Activated CD4-positive, alpha-beta T cell treated with anti-CD3 and anti-CD28 coated beads for 36 hours (primary cell): ENCODE measurements around the gene IL10RB. TPM values are rescaled to one million over a fixed set of nuclear protein-coding genes. Genes with fewer than 3 reads are reported as not detected.

Experiments used
- ATAC-seq: fragments of 200-7000 bp; cut with Tn5 transposase; one replicate; pipeline ENCODE4 v1.10.0; 2021; ENCODE audit warnings: mild to moderate bottlenecking, moderate library complexity
- CTCF ChIA-PET: fragments of 350-600 bp; sonication (Branson Sonifier 250); formaldehyde crosslinking; loops from one replicate; lab custom pipeline; 2021; ENCODE audit warnings: antibody characterized with exemption; lab: Charles Lee
- POLR2A ChIA-PET: fragments of 350-600 bp; sonication (Branson Sonifier 250); formaldehyde crosslinking; loops from one replicate; lab custom pipeline; 2021; ENCODE audit warnings: antibody characterized with exemption, inconsistent platforms; lab: Charles Lee
- DNase-seq: peaks from one replicate; pipeline ENCODE4 v3.0.0-alpha.2; 2020
- H3K27ac Mint-ChIP-seq: one replicate; pipeline ENCODE4 v1.8.0; 2021; ENCODE audit warnings: mixed read lengths
- H3K27me3 Mint-ChIP-seq: one replicate; pipeline ENCODE4 v1.8.0; 2021; ENCODE audit warnings: mixed read lengths
- H3K36me3 Mint-ChIP-seq: one replicate; pipeline ENCODE4 v1.8.0; 2021; ENCODE audit warnings: low read depth, mixed read lengths
- H3K4me1 Mint-ChIP-seq: one replicate; pipeline ENCODE4 v1.8.0; 2021; ENCODE audit warnings: mixed read lengths
- H3K4me3 Mint-ChIP-seq: one replicate; pipeline ENCODE4 v1.8.0; 2021; ENCODE audit warnings: mild to moderate bottlenecking, moderate library complexity, mixed read lengths
- H3K9me3 Mint-ChIP-seq: one replicate; pipeline ENCODE4 v1.8.0; 2021; ENCODE audit warnings: low read depth, mixed read lengths
- intact Hi-C, 2 experiments: fragments of 100-400 bp; cut with DNase I in 1 of 2; cut with micrococcal nuclease in 1 of 2; formaldehyde crosslinking; loops; one replicate each; pipeline versions ENCODE4 v1.14.2 to v1.15.1; 2022 to 2024; cut with DNase I, micrococcal nuclease
- total RNA-seq, 2 experiments: library from RNA; stranded (reverse); gene quantifications; one replicate each; pipeline ENCODE4 v1.2.3, GENCODE V29; 2021

Gene IL10RB
- total RNA-seq, 2 experiments from 2014 or later, result 22.8 to 25.0 TPM

DNA sequence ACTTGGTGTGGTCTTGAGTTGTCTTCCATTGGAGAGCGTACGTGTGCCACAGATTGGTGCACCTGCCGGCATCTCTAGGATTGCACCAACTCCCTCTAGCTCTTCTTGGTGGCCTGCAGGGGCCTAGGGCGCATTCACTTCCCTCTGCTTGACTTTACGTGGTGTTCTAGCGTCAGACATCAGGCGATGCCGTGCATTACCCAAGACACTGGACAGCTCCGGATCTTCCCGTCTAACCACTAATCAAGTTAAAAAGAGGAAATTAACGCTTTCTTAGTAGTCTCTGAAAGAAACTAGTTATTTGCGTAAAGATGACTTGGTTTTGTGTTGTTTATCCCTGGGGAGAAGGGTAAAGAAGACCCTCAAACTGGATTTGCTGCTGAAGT is 510 bp upstream of the IL10RB start:
- ATAC-seq (peak; percentile 34), DNase-seq (peak; percentile 53)
- intact Hi-C loops, result loop anchor here (1.0 to 5.0 kb wide), 7 partner anchors 9 to 97 kb away; partner anchors contain the start of gene IFNAR1 (in 2 of the 2)
- peak overlapping the region; percentile 76 for H3K27ac Mint-ChIP-seq
- ChIA-PET POLR2A (interaction anchor here (0.7 to 1.2 kb wide), 4 partner anchors 22 to 179 kb away, joined by 3 to 4 read pairs (median 4); partner anchors contain the start of gene IFNAR1), CTCF (interaction anchor here (0.6 to 2.1 kb wide), 4 partner anchors 14 to 66 kb away, joined by 3 to 6 read pairs (median 4); partner anchors contain the start of gene IFNAR1)
- no peaks in the 10 kb centered on the region for H3K27me3 Mint-ChIP-seq
- no peaks in the 10 kb centered on the region for H3K9me3 Mint-ChIP-seq
- peaks cover 40% of the 10 kb centered on the region for H3K36me3 Mint-ChIP-seq
- H3K4me1 Mint-ChIP-seq, result peaks cover 41% of the 10 kb centered on the region
- peak overlapping the region; percentile 90 for H3K4me3 Mint-ChIP-seq

DNA sequence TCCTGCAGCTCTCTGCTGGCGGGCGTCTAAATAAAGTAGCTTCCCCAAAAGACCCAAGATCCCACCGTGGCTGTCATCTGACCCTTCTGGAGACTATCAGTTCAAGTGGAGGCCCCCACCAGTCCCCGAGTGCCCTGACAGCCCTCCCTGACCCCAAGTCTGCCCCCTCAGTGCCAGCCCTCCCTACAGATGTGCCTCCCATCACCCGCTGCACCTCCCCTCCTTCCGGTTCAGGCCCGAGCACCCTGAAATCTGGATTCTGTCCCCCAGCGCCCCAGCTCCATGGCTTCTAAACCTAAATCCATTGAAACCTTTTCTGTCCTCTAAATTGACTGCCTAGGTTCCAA is 595 bp downstream of the IL10RB start:
- DNase-seq (peak; percentile 57), ATAC-seq (peak; percentile 23)
- Mint-ChIP-seq H3K4me3 (peak overlapping the region; percentile 90), H3K27me3 (no peaks in the 10 kb centered on the region), H3K4me1 (peaks cover 42% of the 10 kb centered on the region), H3K27ac (peak overlapping the region; percentile 92), H3K36me3 (peaks cover 48% of the 10 kb centered on the region), H3K9me3 (no peaks in the 10 kb centered on the region)
- ChIA-PET CTCF (interaction anchor here (0.8 to 2.5 kb wide), 4 partner anchors 58 to 95 kb away, joined by 4 to 14 read pairs (median 5); partner anchors contain the start of gene IFNAR1), POLR2A (interaction anchor here (1.0 to 1.2 kb wide), 3 partner anchors 35 to 178 kb away, joined by 3 to 4 read pairs (median 3); partner anchors contain the start of gene IFNAR1)
- intact Hi-C loops, result loop anchor here (1.0 to 5.0 kb wide), 7 partner anchors 10 to 96 kb away; partner anchors contain the start of gene IFNAR1 (in 2 of the 2)

DNA sequence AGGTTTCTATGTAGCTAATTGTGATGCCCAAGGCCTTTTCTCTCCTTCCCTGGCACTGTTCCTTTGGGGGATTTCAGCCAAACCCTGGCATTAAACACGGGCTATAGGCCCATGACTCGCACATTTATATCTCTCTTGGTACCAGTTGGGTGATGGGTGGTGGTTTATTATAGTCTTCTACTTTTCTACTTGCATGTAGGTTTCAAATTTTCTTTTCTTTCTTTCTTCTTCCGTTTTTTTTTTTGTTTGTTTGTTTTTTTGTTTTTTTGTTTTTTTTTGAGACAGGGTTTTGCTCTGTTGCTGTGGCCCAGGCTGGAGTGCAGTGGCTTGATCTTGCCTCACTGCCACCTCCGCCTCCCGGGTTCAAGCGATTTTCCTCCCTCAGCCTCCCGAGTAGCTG is 1.1 kb downstream of the IL10RB start:
- DNase-seq, result no peak
- H3K4me1 Mint-ChIP-seq, result peaks cover 42% of the 10 kb centered on the region
- peak overlapping the region; percentile 90 for H3K4me3 Mint-ChIP-seq
- H3K27me3 Mint-ChIP-seq, result no peaks in the 10 kb centered on the region
- ATAC-seq, result no peak
- intact Hi-C loops, result loop anchor here (2.0 to 5.0 kb wide), 5 partner anchors 35 to 95 kb away; partner anchors contain the start of gene IFNAR1 (in 2 of the 2)
- H3K36me3 Mint-ChIP-seq, result peaks cover 52% of the 10 kb centered on the region
- POLR2A ChIA-PET, result interaction anchor here (1.1 kb wide), 1 partner anchor 58 kb away, joined by 3 read pairs; the partner anchor contains the start of gene IFNAR1
- CTCF ChIA-PET, result interaction anchor here (1.2 to 2.5 kb wide), 2 partner anchors 58 to 70 kb away, joined by 4 to 14 read pairs; partner anchors contain the start of gene IFNAR1
- H3K9me3 Mint-ChIP-seq, result no peaks in the 10 kb centered on the region
- peak overlapping the region; percentile 92 for H3K27ac Mint-ChIP-seq

DNA sequence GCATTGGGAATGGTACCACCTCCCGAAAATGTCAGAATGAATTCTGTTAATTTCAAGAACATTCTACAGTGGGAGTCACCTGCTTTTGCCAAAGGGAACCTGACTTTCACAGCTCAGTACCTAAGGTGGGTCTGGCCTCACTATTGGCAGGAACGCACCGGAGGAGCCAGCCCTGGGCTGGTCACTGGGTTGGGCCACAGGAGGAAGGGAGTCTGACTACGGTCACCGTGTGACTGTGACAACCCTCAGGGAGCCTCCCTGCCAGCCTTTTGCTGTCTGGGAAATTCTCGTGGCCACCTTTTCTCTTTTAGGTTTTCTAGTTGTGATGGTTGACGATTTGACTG is 2.2 kb downstream of the IL10RB start:
- Mint-ChIP-seq H3K4me1 (peaks cover 50% of the 10 kb centered on the region), H3K27me3 (no peaks in the 10 kb centered on the region), H3K27ac (peak overlapping the region; percentile 82), H3K9me3 (no peaks in the 10 kb centered on the region), H3K36me3 (peaks cover 55% of the 10 kb centered on the region), H3K4me3 (peak overlapping the region; percentile 90)
- DNase-seq (no peak), ATAC-seq (no peak)
- intact Hi-C loops, result loop anchor here (5.0 kb wide), 3 partner anchors 36 to 94 kb away; no protein-coding TSS in a partner anchor
- POLR2A ChIA-PET, result interaction anchor here (0.6 to 0.8 kb wide), 3 partner anchors 57 to 521 kb away, joined by 3 to 5 read pairs (median 3); partner anchors contain the start of gene IFNAR1
- CTCF ChIA-PET, result interaction anchor here (0.6 to 2.5 kb wide), 4 partner anchors 56 to 160 kb away, joined by 3 to 14 read pairs (median 4); partner anchors contain the start of gene IFNAR1

DNA sequence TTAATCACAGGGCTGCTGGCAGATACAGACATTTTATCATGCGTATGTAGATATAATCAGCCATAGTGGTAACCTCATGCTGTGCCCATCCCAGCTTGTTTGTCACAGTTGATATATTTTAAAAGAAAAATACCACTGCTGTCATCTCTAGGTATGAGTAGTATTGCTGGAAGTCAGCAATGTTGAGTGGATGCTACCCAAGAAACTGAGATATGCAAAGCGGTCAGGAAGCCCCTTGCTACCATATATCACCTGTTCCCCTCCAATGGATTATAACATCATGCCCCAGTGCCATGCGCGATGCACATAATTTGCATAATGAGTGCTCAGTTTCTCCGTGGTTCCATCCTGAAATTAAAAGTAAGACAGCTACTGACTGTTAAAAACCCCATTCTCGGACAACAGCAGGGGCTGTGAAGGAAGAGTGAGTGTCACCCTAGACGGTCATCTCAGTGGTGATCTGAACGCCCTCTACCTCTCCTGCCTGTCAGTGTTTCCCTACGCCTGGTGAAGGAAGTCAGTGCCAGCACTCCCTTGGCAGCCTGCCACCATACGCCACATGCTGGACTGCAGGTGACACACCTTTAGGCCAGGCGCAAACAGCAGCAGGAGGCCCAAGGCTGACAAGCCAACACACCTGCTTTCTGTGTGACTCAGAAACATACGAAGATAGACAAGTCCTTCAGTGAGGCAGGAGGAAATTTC is 2.7 kb downstream of the IL10RB start:
- Mint-ChIP-seq H3K9me3 (no peaks in the 10 kb centered on the region), H3K36me3 (peaks cover 56% of the 10 kb centered on the region), H3K4me1 (peaks cover 55% of the 10 kb centered on the region), H3K4me3 (peak overlapping the region; percentile 90), H3K27ac (peak overlapping the region; percentile 82), H3K27me3 (no peaks in the 10 kb centered on the region)
- POLR2A ChIA-PET, result interaction anchor here (0.6 to 0.8 kb wide), 3 partner anchors 56 to 521 kb away, joined by 3 to 5 read pairs (median 3); partner anchors contain the start of gene IFNAR1
- DNase-seq (peak; percentile 66), ATAC-seq (peak; percentile 66)
- CTCF ChIA-PET, result interaction anchor here (0.6 to 2.5 kb wide), 6 partner anchors 56 to 329 kb away, joined by 3 to 14 read pairs (median 3); partner anchors contain the start of gene IFNAR1
- intact Hi-C loops, result loop anchor here (1.0 to 5.0 kb wide), 4 partner anchors 37 to 176 kb away; no protein-coding TSS in a partner anchor

DNA sequence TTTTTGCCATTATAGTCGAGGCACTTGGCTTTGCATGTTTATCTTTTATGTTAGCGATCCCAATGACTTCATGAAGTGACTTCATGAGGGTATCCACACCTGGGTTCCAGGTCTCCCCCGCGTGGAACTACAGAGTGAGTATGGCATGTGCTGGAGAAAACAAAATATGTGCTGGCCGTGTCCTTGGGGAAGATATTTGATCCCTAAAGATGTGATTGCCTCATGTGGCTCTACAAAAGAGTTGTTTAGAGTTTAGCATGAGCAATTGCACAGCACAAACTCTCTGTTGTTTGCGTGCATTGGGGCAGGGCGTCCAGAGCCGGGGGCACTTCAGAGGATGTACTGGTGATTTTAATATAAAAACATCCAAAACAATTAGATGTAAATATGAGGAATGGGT is 4.8 kb downstream of the IL10RB start:
- ChIA-PET POLR2A (no interaction called here), CTCF (no interaction called here)
- Mint-ChIP-seq H3K4me1 (peaks cover 48% of the 10 kb centered on the region), H3K27me3 (no peaks in the 10 kb centered on the region), H3K4me3 (no peak overlapping the region), H3K9me3 (no peaks in the 10 kb centered on the region), H3K36me3 (peaks cover 58% of the 10 kb centered on the region), H3K27ac (no peak overlapping the region)
- DNase-seq (no peak), ATAC-seq (no peak)
- intact Hi-C loops, result no loop called here

DNA sequence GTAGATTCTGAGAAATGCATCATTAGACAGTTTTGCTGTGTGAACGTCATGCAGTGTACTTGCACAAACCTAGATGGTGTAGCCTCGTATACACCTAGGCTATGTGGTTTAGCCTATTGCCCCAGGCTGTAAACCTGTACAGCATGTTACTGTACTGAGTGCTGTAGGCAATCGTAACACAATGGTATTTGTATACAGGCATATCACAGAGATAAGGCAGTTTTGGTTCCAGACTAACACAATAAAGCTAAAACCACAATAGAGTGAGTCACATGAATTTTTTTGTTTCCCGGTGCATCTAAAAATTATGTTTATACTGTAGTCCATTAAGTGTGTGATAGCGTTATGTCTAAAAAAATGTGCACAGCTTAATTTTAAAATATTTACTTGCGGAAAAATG is 6.9 kb downstream of the IL10RB start:
- CTCF ChIA-PET, result interaction anchor here (0.6 to 1.2 kb wide), 2 partner anchors 27 to 28 kb away, joined by 3 read pairs; no protein-coding TSS in a partner anchor
- peaks cover 63% of the 10 kb centered on the region for H3K36me3 Mint-ChIP-seq
- intact Hi-C loops, result no loop called here

DNA sequence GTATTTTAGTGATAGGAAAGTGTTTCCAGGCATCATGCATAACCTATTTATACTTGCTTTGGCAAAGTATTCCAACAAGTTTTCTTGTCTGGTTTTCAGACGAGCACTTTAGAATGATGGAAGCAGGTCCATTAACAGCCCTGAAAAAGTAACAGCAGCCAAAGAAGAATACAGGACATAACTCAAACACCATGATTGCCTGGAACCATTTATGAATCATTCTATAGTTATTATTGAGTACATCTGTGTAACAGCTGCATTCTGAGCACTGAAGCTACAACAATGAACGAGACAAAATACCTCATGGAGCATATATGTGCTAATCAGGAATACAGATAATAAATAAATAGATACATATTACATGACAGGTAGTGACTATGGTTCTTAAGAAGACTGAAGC is 12.6 kb downstream of the IL10RB start:
- Mint-ChIP-seq H3K4me1 (peaks cover 6% of the 10 kb centered on the region), H3K27ac (no peak overlapping the region), H3K4me3 (no peak overlapping the region), H3K36me3 (peaks cover 51% of the 10 kb centered on the region), H3K27me3 (no peaks in the 10 kb centered on the region), H3K9me3 (no peaks in the 10 kb centered on the region)
- no peak for ATAC-seq
- intact Hi-C loops, result no loop called here
- DNase-seq, result no peak
- CTCF ChIA-PET, result interaction anchor here (0.9 to 1.4 kb wide), 3 partner anchors 83 to 167 kb away, joined by 3 to 5 read pairs (median 4); no protein-coding TSS in a partner anchor
- POLR2A ChIA-PET, result no interaction called here

More for the DNA sequence above, 6.9 kb downstream of the IL10RB start:
- Mint-ChIP-seq H3K4me1 (peaks cover 36% of the 10 kb centered on the region), H3K4me3 (no peak overlapping the region), H3K9me3 (no peaks in the 10 kb centered on the region), H3K27me3 (no peaks in the 10 kb centered on the region), H3K27ac (no peak overlapping the region)
- ATAC-seq, result no peak
- no peak for DNase-seq
- POLR2A ChIA-PET, result no interaction called here

DNA sequence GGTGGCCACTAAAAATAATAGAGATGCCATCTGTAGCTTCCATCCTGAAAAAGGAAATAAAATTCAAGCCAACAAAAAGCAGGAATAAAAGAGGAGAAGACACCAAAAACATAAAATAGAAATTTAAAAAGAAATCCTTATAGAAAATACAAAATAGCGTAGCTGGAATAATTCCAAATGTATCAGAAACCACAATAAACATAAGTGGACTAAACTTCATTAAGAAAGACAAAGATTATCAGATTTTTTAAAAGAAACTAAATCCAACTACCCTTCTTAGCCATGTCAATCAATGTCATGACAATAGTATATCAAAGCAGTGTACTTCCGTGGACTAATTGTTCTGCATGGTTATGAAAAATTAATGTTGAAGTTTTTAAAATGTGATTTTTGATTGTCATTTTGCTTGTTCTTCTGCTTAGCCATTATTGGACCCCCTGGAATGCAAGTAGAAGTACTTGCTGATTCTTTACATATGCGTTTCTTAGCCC is 13.2 kb downstream of the IL10RB start:
- ATAC-seq (no peak), DNase-seq (no peak)
- POLR2A ChIA-PET, result no interaction called here
- no peaks in the 10 kb centered on the region for H3K27me3 Mint-ChIP-seq
- no peak overlapping the region for H3K4me3 Mint-ChIP-seq
- intact Hi-C loops, result no loop called here
- no peaks in the 10 kb centered on the region for H3K9me3 Mint-ChIP-seq
- peaks cover 4% of the 10 kb centered on the region for H3K4me1 Mint-ChIP-seq
- no peak overlapping the region for H3K27ac Mint-ChIP-seq
- H3K36me3 Mint-ChIP-seq, result peaks cover 53% of the 10 kb centered on the region
- CTCF ChIA-PET, result interaction anchor here (0.9 to 1.4 kb wide), 3 partner anchors 82 to 167 kb away, joined by 3 to 5 read pairs (median 4); no protein-coding TSS in a partner anchor

DNA sequence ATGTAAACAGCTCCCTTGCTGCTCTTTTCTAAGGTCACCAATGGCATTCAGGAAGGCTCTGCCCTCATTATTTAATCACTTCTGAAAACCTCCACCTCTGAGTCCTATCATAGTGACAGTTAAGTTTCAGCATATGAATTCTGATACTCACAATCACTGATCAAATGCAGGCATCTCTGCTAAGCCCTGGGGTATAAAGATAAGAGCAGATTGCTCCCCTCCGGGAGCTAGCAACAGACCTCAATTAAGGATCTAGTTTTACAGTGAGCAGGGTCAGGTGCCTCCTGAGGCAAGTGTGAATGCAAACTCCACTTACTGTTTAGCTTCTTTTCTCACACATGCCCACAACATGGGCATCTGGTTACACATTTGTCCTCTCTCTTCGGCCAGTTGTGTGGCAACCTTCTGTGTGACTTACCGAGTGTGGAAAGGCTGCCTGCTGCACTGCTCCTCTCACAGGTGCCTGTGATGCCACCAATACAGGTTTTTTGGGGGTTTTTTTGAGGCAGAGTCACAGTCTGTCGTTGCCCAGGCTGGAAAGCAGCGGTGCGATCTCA is 15.0 kb downstream of the IL10RB start:
- DNase-seq, result no peak
- H3K27me3 Mint-ChIP-seq, result no peaks in the 10 kb centered on the region
- intact Hi-C loops, result loop anchor here in 1 of 2 experiments (10.0 kb wide), 1 partner anchor 446 kb away; no protein-coding TSS in a partner anchor
- ChIA-PET CTCF (no interaction called here), POLR2A (no interaction called here)
- no peak overlapping the region for H3K4me3 Mint-ChIP-seq
- no peak for ATAC-seq
- H3K4me1 Mint-ChIP-seq, result peaks cover 4% of the 10 kb centered on the region
- H3K36me3 Mint-ChIP-seq, result peaks cover 59% of the 10 kb centered on the region
- no peaks in the 10 kb centered on the region for H3K9me3 Mint-ChIP-seq
- no peak overlapping the region for H3K27ac Mint-ChIP-seq
